HL-60 (cell line): ENCODE data around the gene HPSE2.

Source experiments
- GABPA ChIP-seq: IDR thresholded peaks from 2 replicates; pipeline ENCODE4 v1.6.1; 2012; ENCODE audit warnings: low read depth
- POLR2AphosphoS5 ChIP-seq: IDR thresholded peaks from 2 replicates; pipeline ENCODE4 v1.6.1; 2012; ENCODE audit warnings: low read depth
- SPI1 ChIP-seq: IDR thresholded peaks from 2 replicates; pipeline ENCODE4 v1.6.1; 2012; ENCODE audit warnings: low read depth, mild to moderate bottlenecking, borderline replicate concordance
- TF ChIP-seq, protein P1 (sequence below): IDR thresholded peaks from one replicate; pipeline ENCODE4 v1.5.1; 2011; ENCODE audit warnings: low read length, control low read depth, inconsistent platforms; ENCODE audit not compliant: insufficient read depth

DNA sequence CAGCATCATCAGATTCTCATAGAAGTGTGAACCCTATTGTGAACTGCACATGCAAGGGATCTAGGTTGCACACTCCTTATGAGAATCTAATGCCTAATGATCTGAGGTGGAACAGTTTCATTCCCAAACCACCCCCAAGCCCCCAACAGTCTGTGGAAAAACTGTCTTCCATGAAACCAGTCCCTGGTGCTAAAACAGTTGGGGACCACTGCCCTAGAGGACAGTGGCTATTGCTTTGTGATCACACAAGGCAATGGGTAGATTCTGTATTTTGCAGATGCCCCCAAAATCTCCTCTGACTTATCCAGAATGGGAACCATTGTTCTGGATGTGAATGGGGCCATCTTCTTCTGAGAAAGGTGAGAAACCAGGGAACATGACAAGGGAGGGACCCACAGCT is 757.8 kb downstream of the HPSE2 start:
- TF ChIP-seq, protein P1, sequence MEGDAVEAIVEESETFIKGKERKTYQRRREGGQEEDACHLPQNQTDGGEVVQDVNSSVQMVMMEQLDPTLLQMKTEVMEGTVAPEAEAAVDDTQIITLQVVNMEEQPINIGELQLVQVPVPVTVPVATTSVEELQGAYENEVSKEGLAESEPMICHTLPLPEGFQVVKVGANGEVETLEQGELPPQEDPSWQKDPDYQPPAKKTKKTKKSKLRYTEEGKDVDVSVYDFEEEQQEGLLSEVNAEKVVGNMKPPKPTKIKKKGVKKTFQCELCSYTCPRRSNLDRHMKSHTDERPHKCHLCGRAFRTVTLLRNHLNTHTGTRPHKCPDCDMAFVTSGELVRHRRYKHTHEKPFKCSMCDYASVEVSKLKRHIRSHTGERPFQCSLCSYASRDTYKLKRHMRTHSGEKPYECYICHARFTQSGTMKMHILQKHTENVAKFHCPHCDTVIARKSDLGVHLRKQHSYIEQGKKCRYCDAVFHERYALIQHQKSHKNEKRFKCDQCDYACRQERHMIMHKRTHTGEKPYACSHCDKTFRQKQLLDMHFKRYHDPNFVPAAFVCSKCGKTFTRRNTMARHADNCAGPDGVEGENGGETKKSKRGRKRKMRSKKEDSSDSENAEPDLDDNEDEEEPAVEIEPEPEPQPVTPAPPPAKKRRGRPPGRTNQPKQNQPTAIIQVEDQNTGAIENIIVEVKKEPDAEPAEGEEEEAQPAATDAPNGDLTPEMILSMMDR = no peak
- TF ChIP-seq GABPA (no peak), POLR2AphosphoS5 (no peak), SPI1 (no peak)
